Stimulated activated CD4-positive, alpha-beta T cell treated with anti-CD3 and anti-CD28 coated beads, Interleukin-4, amount 100 ng/mL, for 1 hour (primary cell): ENCODE results near the gene CHD9NB.
"Not testable (repeated sequence)": the region's sequence is repeated elsewhere in the genome, so short reads cannot be mapped to it uniquely, and the experiment has no call there.

Experiments
- DNase-seq: peaks from one replicate; pipeline ENCODE4 v3.0.0-alpha.2; 2020

The CHD9NB gene

DNA sequence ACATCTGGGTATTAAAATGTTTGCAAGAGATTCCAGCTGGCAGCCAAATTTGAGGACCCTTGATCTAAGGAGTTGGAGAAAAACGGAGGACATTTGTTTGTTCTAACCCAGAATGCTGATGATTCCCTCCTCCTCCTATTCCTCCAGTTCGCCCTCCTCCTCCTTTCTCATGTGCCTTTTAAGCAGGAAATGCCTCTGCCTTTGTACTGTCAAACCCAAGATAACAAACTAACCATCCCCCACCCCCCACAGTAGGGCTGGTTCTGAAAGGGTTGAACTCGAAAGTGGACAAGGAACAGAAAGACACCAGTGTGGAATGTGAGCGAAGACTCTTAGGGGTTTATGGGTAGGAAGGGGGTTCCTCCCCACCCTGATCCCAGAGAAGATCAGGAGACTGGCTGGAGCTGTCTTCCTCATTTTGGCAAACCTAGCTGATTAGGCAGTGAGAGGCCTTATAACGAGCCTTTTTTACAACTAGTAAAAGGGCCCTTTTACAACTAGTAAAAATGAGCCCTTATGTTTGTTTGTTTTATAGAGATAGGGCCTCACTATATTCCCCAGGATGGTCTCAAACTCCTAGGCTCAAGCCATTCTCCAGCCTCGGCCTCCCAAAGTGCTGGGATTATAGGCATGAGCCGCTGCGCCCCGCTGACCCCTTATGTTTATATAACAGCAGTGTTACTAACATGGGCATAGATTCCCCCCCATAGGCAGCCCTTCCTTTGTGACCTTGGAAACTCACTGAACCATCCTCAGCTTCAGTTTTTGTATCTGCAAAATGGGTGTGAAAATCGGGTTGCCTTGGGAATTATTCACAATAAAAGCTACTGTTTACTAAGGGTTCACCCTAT, 3.1 kb upstream of the CHD9NB start:
- no peak for DNase-seq

DNA sequence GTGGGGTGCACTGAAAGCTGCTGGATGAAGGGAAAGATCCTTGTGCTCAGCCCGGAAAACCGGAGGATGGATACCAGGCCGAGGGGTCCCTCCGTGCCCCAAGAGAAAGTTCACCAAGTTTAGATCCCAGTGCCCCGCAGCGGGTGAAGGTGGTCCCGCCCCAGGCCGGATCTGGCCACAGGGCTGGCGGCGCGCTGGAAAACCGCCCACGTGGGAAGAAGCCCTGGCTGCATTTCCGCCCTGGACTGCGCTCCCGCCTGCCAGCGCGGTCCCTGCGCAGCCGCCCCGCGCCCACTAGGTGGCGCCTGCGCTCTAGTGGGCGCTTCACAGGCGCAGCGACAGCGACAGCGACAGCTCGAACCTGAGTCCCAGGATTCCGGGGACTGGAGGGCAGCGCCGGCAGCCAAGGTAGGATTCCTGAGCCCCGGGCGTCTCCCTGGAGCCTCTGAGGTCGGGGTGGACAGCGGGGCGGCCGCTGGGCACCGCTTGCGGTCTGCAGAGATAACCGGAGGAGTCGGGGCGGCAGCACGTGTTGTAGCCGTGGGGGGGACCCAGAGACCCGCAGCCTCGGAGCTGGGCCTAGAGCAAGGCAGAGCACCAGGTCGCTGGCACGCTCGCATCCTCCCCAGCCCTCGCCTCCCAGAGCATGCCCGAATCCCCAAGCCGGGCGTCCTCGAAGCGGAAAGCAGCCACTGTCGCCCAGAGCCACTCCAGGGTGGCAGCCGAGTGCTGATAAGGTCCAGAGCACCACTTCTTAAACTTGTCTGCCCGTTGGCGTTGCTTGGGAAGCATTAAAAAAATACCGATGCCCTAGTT, 2.2 kb upstream of the CHD9NB start, which contains the start of gene CHD9:
Gene CHD9 (plus strand): TSS at position 322 of the 816 bp plus-strand sequence. CDS start 101,099 bp downstream, outside the sequence.
- DNase-seq: peak; percentile 71

DNA sequence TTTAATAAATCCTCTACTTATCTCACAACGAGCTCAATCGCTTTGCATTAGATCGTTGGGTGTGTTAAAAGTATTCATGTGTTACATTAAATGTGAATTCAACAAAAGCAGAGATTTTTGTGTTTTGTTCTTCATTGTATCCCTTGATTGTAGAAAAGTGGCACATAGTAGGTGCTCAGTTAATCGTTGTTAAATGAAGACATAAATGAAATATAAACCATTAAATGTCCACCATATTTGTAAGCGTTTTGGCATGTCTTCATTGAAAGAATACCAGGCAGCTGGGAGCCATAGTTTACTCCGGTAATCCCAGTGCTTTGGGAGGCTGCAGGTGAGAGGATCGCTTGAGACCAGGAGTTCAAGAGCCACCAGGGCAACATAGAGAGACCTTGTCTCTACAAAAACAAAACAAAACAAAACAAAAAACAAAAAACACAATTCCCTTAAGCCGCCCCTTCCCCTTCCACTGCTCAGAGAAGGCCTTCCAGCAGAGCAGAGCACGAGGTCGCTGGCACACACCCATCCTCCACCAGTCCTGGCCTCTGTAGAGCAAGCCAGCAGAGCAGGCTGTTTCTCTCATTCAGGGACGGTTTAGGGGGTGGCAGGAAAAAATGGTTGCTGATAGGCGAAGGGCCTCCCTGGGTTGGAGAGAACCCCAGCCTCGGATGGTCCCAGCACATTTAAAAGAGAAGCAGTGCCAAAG, 1.4 kb upstream of the CHD9NB start:
- DNase-seq: peak; percentile 13

DNA sequence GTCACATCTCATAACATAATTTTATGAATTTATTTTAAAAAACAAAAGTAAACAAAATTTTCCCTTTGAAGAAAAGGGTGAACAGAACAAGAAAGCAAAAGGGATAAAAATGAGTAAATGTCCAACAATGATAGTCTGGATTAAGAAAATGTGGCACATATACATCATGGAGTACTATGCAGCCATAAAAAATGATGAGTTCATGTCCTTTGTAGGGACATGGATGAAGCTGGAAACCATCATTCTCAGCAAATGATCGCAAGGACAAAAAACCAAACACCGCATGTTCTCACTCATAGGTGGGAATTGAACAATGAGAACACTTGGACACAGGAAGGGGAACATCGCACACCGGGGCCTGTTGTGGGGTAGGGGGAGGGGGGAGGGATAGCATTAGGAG, 1.4 kb downstream of the CHD9NB start:
- not testable (repeated sequence) for DNase-seq

DNA sequence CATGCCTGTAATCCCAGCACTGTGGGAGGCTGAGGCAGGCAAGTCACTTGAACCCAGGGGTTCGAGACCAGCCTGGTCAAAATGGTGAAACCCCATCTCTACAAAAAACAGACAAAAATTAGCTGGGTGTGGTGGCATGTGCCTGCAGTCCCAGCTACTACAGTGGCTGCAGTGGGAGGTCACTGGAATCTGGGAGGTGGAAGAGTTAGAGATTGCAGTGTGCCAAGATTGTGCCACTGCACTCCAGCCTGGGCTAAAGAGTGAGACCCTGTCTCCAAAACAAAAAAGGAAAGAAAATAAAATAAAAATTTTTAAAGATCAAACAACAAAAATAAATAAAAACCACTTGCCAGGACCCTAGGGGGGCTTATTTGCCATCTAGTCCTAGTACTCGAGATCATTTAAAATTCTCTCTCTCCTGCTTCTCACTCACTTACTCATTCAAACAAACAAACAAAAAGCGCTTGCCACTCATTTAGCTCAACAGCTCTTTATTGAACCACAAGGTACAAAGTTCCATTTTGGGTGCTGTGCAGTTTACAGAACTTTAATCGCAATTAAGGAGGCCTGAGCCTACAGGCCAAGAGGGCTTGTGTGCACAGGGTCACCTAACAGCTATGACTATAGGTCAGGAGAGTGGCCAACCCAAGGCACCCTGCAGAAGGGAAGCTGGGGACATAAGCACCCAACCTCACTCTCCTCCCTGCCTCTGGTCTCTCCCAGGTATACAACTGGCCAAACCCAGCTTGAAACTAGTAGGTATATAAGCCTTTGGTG, 4.4 kb downstream of the CHD9NB start:
- no peak for DNase-seq

DNA sequence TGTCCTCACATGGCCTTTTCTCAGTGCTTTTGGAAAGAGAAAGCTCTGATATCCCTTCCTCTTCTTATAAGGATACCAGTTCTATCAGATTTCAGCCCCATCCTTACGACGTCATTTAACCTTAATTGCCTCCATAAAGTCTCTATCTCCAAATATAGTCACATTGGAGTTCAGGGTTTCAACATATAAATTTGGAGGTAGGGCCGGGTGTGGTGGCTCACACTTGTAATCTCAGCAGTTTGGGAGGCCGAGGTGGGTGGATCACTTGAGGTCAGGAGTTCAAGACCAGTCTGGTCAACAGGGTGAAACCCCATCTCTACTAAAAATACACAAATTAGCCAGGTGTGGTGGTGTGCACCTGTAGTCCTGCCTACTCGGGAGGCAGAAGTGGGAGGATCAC, 5.2 kb downstream of the CHD9NB start:
- DNase-seq: not testable (repeated sequence)

DNA sequence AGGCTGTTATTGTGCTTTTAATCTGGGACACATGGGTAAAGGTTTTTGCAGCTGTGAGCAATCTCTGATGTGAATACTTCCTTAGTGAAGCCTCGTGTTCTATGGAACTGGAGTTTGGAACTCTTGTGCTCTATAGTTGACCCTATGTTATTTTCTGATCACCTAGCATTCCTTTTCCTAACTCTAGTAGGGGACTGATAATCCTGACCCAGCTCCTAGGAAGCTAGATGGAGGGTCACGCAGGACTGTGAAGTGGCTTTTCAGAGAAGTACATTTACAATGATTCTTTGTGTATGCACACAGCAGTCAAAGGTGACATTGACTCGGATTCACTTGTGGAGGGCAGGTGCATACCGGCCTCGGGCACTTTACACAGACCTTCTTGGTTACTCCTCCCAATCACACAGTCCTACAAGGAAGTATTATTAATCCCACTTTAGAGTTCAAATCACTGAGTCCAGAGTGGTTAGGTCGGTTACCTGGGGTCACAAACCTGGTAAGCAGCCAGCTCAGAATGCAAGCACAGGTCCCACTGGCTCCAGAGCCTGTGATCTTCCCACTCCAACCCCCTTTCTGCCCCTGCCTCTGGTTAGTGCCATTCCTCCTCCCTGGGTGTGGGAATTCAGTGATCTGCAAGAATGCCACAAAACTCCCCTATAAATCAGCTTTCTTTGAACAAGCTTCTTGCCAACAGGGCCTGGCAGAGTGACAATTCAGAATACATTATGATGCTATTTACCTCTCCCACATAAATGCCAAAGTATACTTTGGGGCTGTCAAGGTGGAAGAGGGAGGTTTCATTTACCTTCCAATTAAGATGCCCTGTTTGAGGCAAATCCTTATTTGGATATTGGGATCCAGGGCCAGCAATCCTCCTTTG, 7.1 kb downstream of the CHD9NB start:
- DNase-seq: no peak

DNA sequence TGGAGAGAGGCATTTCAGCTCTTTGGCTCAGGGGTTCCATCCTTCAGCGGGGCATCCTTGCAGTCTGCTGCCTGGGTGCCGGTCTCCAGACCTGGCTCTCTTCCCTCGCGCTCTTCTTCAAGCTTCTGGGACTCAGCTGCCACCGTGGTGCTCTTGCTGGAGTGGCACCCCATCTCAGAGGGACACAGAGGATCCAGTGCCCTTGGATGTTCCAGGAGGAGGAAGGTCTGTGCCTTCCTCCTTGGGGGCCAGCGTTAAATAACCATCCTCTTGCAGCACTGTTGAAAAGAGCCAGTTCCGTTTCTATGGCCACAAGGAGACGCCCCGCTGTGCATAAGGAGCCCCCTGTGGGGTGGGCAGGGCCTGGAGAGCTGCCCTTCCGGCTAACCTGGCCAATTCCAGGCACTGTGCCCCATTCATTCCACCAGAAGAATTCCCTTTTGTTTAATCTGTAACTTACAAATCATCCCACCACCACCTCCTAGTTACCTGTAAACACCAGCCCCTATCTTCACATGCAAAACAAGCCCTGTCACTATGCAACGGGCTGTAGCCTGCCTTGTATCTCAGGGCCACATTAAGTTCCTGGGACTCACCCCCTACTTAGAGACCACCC, 8.6 kb downstream of the CHD9NB start:
- no peak for DNase-seq

DNA sequence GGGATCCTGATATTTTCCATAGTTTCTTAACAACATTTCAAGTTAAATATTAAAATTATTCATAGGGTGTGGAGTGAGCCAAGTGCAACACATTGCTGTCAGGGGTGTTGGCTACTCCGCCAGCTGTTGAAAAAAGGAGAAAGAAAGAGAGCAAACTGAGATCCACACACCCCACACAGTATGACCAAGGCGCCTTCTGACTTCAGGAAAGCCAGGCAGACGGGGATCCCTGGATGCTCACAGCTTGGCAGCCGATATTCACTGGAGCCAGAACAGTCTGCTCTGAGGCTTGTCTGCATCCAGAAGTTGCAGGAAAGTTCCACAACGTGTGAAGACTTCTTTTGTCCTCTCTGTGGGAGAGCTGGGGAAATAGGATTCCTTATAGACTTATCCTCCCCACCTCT, 9.3 kb downstream of the CHD9NB start:
- DNase-seq: no peak

DNA sequence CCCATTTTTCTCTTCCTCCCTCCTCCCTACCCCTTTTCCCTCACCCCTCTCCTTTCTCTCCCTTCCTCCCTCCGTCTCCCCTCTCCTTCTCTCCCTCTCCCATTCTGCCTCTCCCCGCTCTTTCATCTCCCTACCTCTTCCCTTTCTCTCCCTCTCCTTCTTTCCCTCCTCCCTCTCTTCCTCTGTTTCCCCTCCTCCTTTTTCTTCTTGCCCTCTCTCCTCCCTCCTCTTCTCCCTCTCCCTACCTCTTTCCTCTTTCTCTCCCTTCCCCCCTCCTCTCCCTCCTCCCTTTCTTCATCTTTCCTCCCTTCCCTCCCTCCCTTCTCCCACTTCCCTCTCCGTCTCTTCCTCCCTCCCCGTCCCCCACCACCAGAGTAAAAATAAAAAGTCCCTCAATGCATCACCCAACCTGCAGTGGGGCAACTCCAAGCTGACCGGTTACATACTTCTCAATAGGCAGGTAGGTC, 10.4 kb downstream of the CHD9NB start:
- no peak for DNase-seq

DNA sequence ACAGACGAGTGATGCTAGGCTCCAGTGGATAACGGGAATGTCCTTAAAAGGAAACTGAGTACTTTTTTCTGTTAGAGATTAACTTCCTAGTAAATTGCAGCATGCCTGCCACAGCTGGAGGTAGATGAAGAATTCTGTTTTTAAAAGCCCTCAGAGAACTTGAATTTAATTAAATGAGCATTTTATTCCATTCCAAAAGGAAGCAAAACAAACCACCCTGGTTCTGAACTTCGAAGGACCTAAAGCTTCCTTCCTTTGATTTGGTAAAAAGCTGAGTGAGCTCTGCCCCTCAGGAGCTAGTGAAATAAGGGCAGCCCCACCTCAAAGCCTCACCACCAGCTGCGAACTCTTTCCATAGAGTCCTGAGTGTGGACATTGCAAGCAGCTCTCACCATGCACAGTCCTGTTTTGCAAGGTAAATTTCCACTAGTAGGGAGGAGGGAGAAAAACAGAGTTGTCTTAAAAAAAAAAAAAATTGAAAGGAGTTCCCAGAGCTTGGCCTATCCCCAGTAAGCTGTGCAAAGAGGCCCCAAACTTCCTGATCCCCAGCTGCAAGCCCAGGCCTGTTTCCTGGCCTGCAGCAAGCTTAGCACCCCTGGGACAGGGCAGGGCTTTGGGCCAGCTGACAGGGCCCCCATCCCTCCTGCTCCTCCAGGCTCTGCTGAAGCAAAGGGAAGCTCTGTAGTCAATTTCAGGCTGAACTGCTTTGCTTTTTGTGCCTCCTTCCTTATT, 11.2 kb downstream of the CHD9NB start:
- DNase-seq: no peak

DNA sequence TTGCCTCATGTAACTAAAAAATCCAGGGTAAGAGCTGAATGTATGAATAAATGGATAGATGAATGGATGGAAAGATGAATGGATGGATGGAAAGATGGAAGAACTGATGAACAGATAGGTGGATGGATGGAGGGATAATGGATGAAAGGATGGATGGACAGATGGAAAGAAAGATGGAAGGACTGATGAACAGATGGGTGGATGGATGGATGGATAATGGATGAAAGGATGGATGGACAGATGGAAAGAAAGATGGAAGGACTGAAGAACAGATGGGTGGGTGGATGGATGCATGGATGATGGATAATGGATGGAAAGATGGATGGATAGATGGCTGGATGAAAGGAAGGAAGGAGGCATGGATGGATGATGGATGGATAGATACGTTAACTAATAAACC, 11.9 kb downstream of the CHD9NB start:
- DNase-seq: no peak

DNA sequence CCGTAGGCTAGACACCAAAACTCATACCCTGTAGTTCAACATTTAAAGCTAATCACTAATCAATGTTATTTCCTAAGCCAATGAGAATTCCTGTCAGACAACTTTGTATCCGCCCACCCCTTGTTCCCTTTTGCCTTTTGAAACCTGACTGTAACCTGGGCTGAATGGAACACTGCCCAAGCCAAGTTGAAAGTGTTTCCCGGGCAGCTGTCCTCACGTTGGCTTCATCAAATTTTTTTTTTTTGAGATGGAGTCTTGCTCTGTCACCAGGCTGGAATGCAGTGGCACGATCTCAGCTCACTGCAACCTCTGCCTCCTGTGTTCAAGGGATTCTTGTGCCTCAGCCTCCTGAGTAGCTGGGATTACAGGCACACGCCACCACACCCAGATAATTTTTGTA, 16.0 kb downstream of the CHD9NB start:
- DNase-seq: not testable (repeated sequence)

DNA sequence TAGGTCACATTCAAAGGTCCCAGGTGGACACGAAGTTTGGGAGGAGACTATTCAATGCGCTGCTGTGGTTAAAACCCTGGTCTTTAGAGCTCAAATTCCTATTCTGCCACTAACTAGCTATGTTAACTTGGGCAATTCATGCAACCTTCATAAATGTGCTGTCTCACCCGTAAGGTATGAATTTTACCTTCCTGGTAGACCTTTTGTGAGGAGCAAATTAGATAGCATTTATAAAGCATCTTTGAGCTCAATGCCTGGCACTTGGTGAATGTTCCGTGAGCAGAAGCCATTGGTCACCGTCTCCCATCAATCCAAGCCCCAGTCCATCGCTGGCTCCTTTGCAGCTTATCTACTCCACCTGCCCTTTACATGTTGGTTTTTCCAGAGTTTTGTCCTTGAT, 16.6 kb downstream of the CHD9NB start:
- DNase-seq: no peak

DNA sequence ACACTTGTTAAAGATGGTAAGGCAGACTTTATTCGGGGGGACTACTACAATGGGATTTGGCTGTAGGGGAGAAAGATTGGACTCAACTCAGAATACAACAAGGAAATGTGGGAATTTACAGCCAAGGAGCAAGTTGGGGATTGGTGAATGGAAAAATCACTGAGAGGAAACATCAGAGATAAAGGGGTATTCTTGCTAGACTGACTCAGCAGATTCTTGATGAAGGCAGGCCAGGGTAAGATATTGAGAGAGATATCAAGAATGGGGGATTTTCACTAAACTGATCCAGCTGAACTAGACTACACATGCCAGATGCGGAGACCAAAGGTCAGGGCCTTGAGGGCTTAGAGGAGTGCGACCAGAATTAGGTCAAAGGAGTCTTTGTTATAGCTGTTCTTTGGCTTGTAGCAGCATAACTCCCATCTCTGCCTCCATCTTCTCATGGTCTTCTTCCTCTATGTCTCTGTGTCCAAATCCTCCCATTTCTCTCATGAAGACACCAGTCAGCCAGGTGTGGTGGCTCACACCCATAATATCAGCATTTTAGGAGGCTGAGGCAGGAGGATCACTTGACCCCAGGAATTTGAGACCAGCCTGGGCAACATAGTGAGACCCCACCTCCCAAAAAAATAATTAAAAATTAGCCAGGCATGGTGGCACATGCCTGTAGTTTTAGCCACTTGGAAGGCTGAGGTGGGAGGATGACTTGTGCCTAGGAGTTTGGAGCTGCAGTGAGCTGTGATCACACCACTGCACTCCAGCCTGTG, 17.3 kb downstream of the CHD9NB start:
- DNase-seq: no peak

DNA sequence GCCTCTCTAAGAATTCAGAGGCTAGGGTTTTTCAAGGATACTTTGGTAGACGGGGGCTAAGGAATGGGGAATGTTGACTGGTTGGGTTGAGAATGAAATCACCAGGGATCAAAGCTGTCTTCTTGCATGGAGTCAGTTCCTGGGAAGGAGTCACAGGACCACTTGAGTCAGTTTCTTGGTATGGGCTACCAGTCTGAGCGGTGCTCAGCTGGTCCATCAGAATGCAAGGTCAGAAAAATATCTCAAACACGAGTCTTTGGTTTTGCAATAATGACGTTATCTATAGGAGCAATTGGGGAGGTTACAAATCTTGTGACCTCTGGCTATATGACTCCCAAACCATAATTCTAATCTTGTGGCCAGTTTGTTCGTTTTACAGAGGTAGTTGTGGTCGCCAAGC, 18.4 kb downstream of the CHD9NB start:
- DNase-seq: no peak

DNA sequence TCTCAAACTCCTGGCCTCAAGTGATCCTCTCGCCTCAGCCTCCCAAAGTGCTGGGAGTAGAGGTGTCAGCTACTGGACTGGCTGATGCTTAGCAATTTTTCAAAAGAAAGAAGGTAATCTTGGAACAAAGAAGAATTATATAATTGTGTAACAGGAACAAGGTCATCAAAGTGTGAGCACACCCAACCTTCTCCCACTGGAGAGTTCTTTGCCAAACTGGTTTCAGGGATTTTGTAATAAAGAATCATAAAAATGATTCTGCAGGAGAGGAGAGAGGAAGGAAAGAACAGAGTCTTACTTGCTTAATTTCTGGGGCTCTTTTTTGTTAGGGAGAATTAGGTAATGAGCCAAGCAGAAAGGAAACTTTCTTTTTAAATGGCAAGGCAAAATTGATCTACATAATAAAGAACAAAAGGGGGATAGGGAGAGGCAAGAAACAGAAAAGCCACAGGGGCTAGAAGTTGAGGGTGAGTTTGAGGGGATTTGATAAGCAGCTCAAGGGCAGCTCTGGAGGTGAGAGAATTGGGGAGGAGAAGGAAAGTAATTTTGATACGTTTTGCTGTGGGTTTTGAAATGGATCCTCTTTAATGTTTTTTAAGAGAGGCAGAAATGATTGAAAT, 21.3 kb downstream of the CHD9NB start:
- no peak for DNase-seq

DNA sequence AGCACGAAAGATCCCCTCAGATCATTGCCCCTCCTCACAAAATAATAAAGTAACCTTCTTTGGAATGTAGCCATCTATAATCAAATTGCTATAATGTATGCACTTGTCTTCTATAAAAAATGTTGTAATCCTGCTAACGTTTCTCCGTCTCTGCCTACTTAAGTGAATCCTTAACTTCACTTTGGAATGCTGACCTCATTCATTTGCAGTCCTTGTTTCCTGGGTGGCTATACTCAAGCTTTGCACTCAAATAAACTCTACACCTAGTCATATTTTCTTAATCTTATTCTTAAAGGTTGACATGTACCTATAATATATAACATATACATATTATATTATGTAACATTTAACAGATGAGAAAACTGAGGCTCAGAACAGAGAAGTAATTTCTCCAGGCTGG, 22.7 kb downstream of the CHD9NB start:
- DNase-seq: no peak

DNA sequence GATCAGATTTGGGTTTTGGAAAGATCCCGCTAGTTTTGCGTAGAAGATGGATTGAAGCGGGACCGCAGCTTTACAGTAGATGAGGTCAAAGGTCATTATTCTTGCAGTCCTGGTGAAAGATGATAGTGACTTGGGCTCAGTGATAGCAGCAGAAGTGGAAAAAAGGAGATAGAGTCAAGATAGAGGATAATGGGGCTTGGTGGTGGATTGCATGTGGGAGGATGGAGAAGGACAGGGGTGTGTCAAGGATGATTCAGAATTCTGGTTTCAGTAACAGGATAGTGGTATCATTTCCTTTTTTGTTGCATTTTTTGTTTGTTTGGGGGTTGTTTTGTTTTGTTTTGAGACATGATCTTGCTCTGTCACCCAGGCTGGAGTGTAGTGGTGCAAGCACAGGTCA, 28.7 kb downstream of the CHD9NB start:
- no peak for DNase-seq
